PC-9 (cell line): Measurements from ENCODE around the gene H6PD.

Experiments used
- CTCF ChIP-seq: fragments of 200-600 bp; sonication (generic); conservative IDR thresholded peaks from 2 replicates; pipeline ENCODE4 v1.6.1; 2017; ENCODE audit warnings: mixed run types, antibody characterized with exemption, mild to moderate bottlenecking, moderate library complexity
- EZH2 ChIP-seq: fragments of 200-600 bp; sonication (generic); IDR thresholded peaks from 2 replicates; pipeline ENCODE4 v1.8.0; 2017; ENCODE audit warnings: antibody characterized with exemption, low read depth

- TF ChIP-seq CTCF (no peak), EZH2 (no peak)
These were observed 57.4 kb downstream of the H6PD start for GRCh38 chr1:9291914-9292360.
